ENCODE results near the gene PACSIN1. TPM values are rescaled to one million over a fixed set of nuclear protein-coding genes. Genes with fewer than 3 reads are reported as not detected.

Gene PACSIN1
- total and polyA plus RNA-seq, 2 donors (not counting 3 experiments of a cell fraction or from before 2014, with no cell fraction given): 0.03 TPM; not detected in 1

GRCh38 chr6:34519971-34520644 lies 54.2 kb downstream of the PACSIN1 start:
- TF ChIP-seq GATA2 (IDR thresholded peaks at IDR 0.05; ENCODE audit: insufficient read depth, insufficient read length, low read depth, low read length) (no peak), CTCF (IDR thresholded peaks at IDR 0.05; ENCODE audit: extremely low read depth in 1 of 2, insufficient read depth in 1 of 2, low read depth in 1 of 2, low read length in 2 of 2) (no peak), POLR2A (IDR thresholded peaks at IDR 0.05; ENCODE audit: low read depth, low read length) (no peak), EZH2 (IDR thresholded peaks at IDR 0.05; ENCODE audit: borderline replicate concordance, low read depth, low read length, severe bottlenecking) (no peak), POLR2AphosphoS5 (IDR thresholded peaks at IDR 0.05; ENCODE audit: insufficient read depth, low read depth, low read length) (no peak), MAX (IDR thresholded peaks at IDR 0.05; ENCODE audit: insufficient read depth, insufficient read length) (no peak), FOS (IDR thresholded peaks at IDR 0.05; ENCODE audit: borderline replicate concordance, insufficient read depth, low read length) (no peak), MYC (IDR thresholded peaks at IDR 0.05; ENCODE audit: low read depth, low read length) (no peak), JUN (IDR thresholded peaks at IDR 0.05; ENCODE audit: borderline replicate concordance, insufficient read depth, insufficient read length, low read depth) (no peak)
- Histone ChIP-seq H3K9me1 (replicated peaks; ENCODE audit: control insufficient read depth, extremely low read depth, insufficient read depth, low read length) (no peaks in the 10 kb centered on the region), H3K4me3 (replicated peaks in 1 of 3; ENCODE audit: insufficient read depth in 1 of 3, low read depth in 1 of 3, low read length in 3 of 3) (no peak overlapping the region), H3K36me3 (ENCODE audit: control insufficient read depth in 2 of 2, extremely low read depth in 1 of 2, insufficient read depth in 2 of 2, low read length in 2 of 2) (no peaks in the 10 kb centered on the region), H3K27ac (ENCODE audit: insufficient read depth, low read depth, low read length) (no peak overlapping the region), H3K9ac (replicated peaks; ENCODE audit: extremely low read depth, insufficient read depth, low read length) (no peak overlapping the region), H4K20me1 (replicated peaks; ENCODE audit: control insufficient read depth, extremely low read depth, insufficient read depth, low read length) (no peaks in the 10 kb centered on the region), H3K79me2 (ENCODE audit: control insufficient read depth, insufficient read depth, low read length) (no peaks in the 10 kb centered on the region), H3K4me2 (ENCODE audit: insufficient read depth, low read length) (no peak overlapping the region), H2AFZ (ENCODE audit: low read depth, low read length) (no peak overlapping the region), H3K27me3 (ENCODE audit: control insufficient read depth in 2 of 2, insufficient read depth in 2 of 2, low read length in 2 of 2) (peaks cover 4 to 5% of the 10 kb centered on the region in 2 experiments), H3K9me3 (replicated peaks; ENCODE audit: control insufficient read depth, insufficient read depth, low read length) (no peaks in the 10 kb centered on the region), H3K4me1 (ENCODE audit: control insufficient read depth, extremely low read depth, insufficient read depth, low read length) (no peaks in the 10 kb centered on the region)
- BruUV-seq (replicated peaks): no TSS peak
- DNase-seq (ENCODE audit: low read depth, low spot score) (no peak), FAIRE-seq (no peak)
- intact Hi-C loops (cut with micrococcal nuclease): no loop called here
- dilution Hi-C loops (cut with MboI; ENCODE audit: extremely low pct_ligation_motif_present, low sequenced_read_pairs): no loop called here
- CTCF ChIA-PET: interaction anchor here (0.7 kb wide), 1 partner anchor 12 kb away, joined by 3 read pairs; no protein-coding TSS in a partner anchor
- POLR2A ChIA-PET: no interaction called here

All from endothelial cell of umbilical vein (primary cell).